GM12878 (cell line): Measurements from ENCODE around the gene ABL2. TPM values are rescaled to one million over a fixed set of nuclear protein-coding genes. Genes with fewer than 3 reads are reported as not detected.

Experiments
- ATAC-seq: fragments of 200-7000 bp; cut with Tn5 transposase; 3 replicates; pipeline ENCODE4 v1.9.1; 2020; ENCODE audit warnings: mild to moderate bottlenecking, moderate library complexity
- BruUV-seq: library from RNA; stranded (reverse); fragments of 400-500 nt; replicated peaks from 2 replicates; lab custom pipeline; 2021; lab: Mats Ljungman, UMichigan
- CTCF ChIA-PET: fragments of 300-600 bp; sonication (Branson Sonifier 250); formaldehyde crosslinking; extraction: SDS; loops from one replicate; lab custom pipeline; 2021; ENCODE audit warnings: inconsistent platforms; lab: Yijun Ruan, JAX
- POLR2A ChIA-PET: fragments of 350-600 bp; formaldehyde crosslinking; extraction: SDS; loops from one replicate; lab custom pipeline; 2021; ENCODE audit warnings: inconsistent platforms; lab: Charles Lee
- RAD21 ChIA-PET: fragments of 300-600 bp; sonication (Branson Sonifier 250); formaldehyde crosslinking; loops from one replicate; lab custom pipeline; 2023; ENCODE audit warnings: antibody characterized with exemption; ENCODE audit not compliant: unreplicated experiment; lab: Charles Lee
- SMC1A ChIA-PET: fragments of 300-600 bp; sonication (Branson Sonifier 250); formaldehyde crosslinking; loops from one replicate; lab custom pipeline; 2023; ENCODE audit not compliant: unreplicated experiment, uncharacterized antibody; lab: Charles Lee
- DNase-seq: peaks from one replicate; pipeline ENCODE4 v3.0.0-alpha.2; 2011; ENCODE audit warnings: low read depth, low spot score
- FAIRE-seq: peaks from 3 replicates; lab custom pipeline; 2011; peaks lifted over from hg19 to GRCh38; lab: Jason Lieb, UNC
- H2AFZ ChIP-seq: 2 replicates; pipeline ENCODE4 v1.6.0; 2011; ENCODE audit warnings: low read depth, low read length, control low read depth; ENCODE audit not compliant: control insufficient read depth
- H3K27ac ChIP-seq: 2 replicates; pipeline ENCODE4 v1.5.1; 2011; ENCODE audit warnings: control low read depth; ENCODE audit not compliant: control insufficient read depth, insufficient read depth
- H3K27me3 ChIP-seq, 2 experiments: replicated peaks in 1 of 2; 2 replicates each; pipeline versions ENCODE4 v1.6.0 to v1.6.1; 2011; ENCODE audit warnings: low read length in 1 of 2; ENCODE audit not compliant: control insufficient read depth in 2 of 2, insufficient read depth in 2 of 2
- H3K36me3 ChIP-seq, 2 experiments: 2 replicates each; pipeline ENCODE4 v1.5.1; 2011; ENCODE audit warnings: low read length in 1 of 2; ENCODE audit not compliant: control insufficient read depth in 2 of 2, insufficient read depth in 2 of 2
- H3K4me1 ChIP-seq: 2 replicates; pipeline ENCODE4 v1.6.1; 2011; ENCODE audit warnings: mild to moderate bottlenecking, low read length, moderate library complexity, mixed read lengths; ENCODE audit not compliant: control insufficient read depth, insufficient read depth
- H3K4me2 ChIP-seq: 2 replicates; pipeline ENCODE4 v1.6.0; 2011; ENCODE audit warnings: control low read depth; ENCODE audit not compliant: control insufficient read depth, insufficient read depth
- H3K4me3 ChIP-seq: fragments of 200-600 bp; sonication (generic); 2 replicates; pipeline ENCODE4 v1.5.1; 2016
- H3K79me2 ChIP-seq: 2 replicates; pipeline ENCODE4 v1.6.0; 2011; ENCODE audit warnings: low read length; ENCODE audit not compliant: control insufficient read depth, insufficient read depth
- H3K9ac ChIP-seq: 2 replicates; pipeline ENCODE4 v1.8.0; 2011; ENCODE audit warnings: low read length, control low read depth, mixed read lengths; ENCODE audit not compliant: control insufficient read depth, insufficient read depth
- H3K9me3 ChIP-seq: replicated peaks from 3 replicates; pipeline ENCODE4 v1.5.1; 2011; ENCODE audit warnings: mild to moderate bottlenecking, low read length; ENCODE audit not compliant: control insufficient read depth, insufficient read depth
- H4K20me1 ChIP-seq: 2 replicates; pipeline ENCODE4 v1.6.0; 2011; ENCODE audit not compliant: control insufficient read depth, insufficient read depth
- BCLAF1 ChIP-seq: fragments of 450-650 bp; IDR thresholded peaks from 2 replicates; pipeline ENCODE4 v1.6.1; 2017; ENCODE audit warnings: antibody characterized with exemption, mild to moderate bottlenecking, moderate library complexity
- E2F8 ChIP-seq: fragments of 450-650 bp; IDR thresholded peaks from 2 replicates; pipeline ENCODE4 v1.6.1; 2018; ENCODE audit warnings: mild to moderate bottlenecking, low read depth, moderate library complexity; ENCODE audit not compliant: partially characterized antibody
- HDAC6 ChIP-seq: fragments of 200-600 bp; sonication (generic); IDR thresholded peaks from one replicate; pipeline ENCODE4 v1.8.0; 2017; ENCODE audit warnings: antibody characterized with exemption; ENCODE audit not compliant: unreplicated experiment
- JUNB ChIP-seq: IDR thresholded peaks from 2 replicates; pipeline ENCODE4 v1.6.1; 2016; ENCODE audit warnings: antibody characterized with exemption, mild to moderate bottlenecking
- KDM1A ChIP-seq: fragments of 200-600 bp; sonication (generic); IDR thresholded peaks from 2 replicates; pipeline ENCODE4 v1.6.1; 2016; ENCODE audit warnings: borderline replicate concordance
- NR2F1 ChIP-seq: fragments of 450-650 bp; conservative IDR thresholded peaks from 2 replicates; pipeline ENCODE4 v1.6.1; 2017; ENCODE audit warnings: mild to moderate bottlenecking
- PBX3 ChIP-seq: IDR thresholded peaks from 2 replicates; pipeline ENCODE4 v1.6.1; 2011; ENCODE audit warnings: mild to moderate bottlenecking, low read depth, low read length, moderate library complexity; ENCODE audit not compliant: insufficient replicate concordance
- SIX5 ChIP-seq: IDR thresholded peaks from 2 replicates; pipeline ENCODE4 v1.6.1; 2011; ENCODE audit warnings: mild to moderate bottlenecking, low read depth, low read length, moderate library complexity; ENCODE audit not compliant: severe bottlenecking
- WGBS: methylation state at CpG from one replicate; pipeline ENCODE4 v1.1.6; 2016; ENCODE audit warnings: low lambda C conversion rate; ENCODE audit not compliant: insufficient replicate concordance, insufficient coverage; ENCODE audit errors: missing lambda C conversion rate; 5-methylcytosine and 5-hydroxymethylcytosine counted together
- in situ Hi-C: fragments of 300-500 bp; cut with MboI; formaldehyde crosslinking; loops from 9 replicates; pipeline ENCODE4 v1.14.3; 2018; ENCODE audit warnings: mixed read lengths
- intact Hi-C: fragments of 100-400 bp; cut with micrococcal nuclease; formaldehyde crosslinking; loops from one replicate; pipeline ENCODE4 v1.14.2; 2022; ENCODE audit not compliant: unreplicated experiment
- polyA plus RNA-seq, 11 experiments: library from polyadenylated mRNA; depleted of rRNA in 4 of 11; unstranded in 6 of 11; stranded (reverse) in 5 of 11; fragments of >200 nt; fragmentation: Nextera tagmentation in 4 of 11; fragmentation: Illumina TruSeq in 1 of 11; extraction: Ambion mirVana in 4 of 11; extraction: Trizol in 1 of 11; gene quantifications; 1 replicate in 1 of 11; 2 replicates in 10 of 11; pipeline versions ENCODE4 v1.2.1 to v1.2.3, GENCODE V29; 2011 to 2016; ENCODE audit warnings: inconsistent platforms in 2 of 11, missing spikeins in 2 of 11, low read depth in 1 of 11
- total RNA-seq, 4 experiments: library from RNA; depleted of rRNA in 3 of 4; stranded (reverse); fragments of >200 nt in 3 of 4; fragmentation: Illumina TruSeq in 1 of 4; extraction: Trizol in 1 of 4; gene quantifications; 2 replicates each; pipeline versions ENCODE4 v1.2.1 to v1.2.3, GENCODE V29; 2013 to 2021

ABL2 gene
- total and polyA plus RNA-seq, 10 of the 15 experiments (the other 5 are each of a cell fraction or from before 2014, with no cell fraction given), result 0.57 to 9.4 (median 3.6) TPM

GRCh38 chr1:179107706-179108629 is 121.5 kb downstream of the ABL2 start:
- Histone ChIP-seq H3K36me3 (peaks cover 0 to 3% of the 10 kb centered on the region in 2 experiments; a peak in 3 of 4 replicates), H3K27ac (no peak overlapping the region), H2AFZ (no peak overlapping the region), H3K9ac (no peak overlapping the region), H3K79me2 (no peaks in the 10 kb centered on the region), H4K20me1 (no peaks in the 10 kb centered on the region), H3K9me3 (no peaks in the 10 kb centered on the region), H3K4me1 (no peaks in the 10 kb centered on the region), H3K4me3 (no peak overlapping the region), H3K4me2 (no peak overlapping the region), H3K27me3 (no peaks in the 10 kb centered on the region)
- no TSS peak for BruUV-seq
- ChIA-PET POLR2A (interaction anchor here (0.5 kb wide), 1 partner anchor 103 kb away, joined by 3 read pairs; no protein-coding TSS in a partner anchor), RAD21 (no interaction called here), CTCF (interaction anchor here (0.5 to 3.0 kb wide), 4 partner anchors 12 to 229 kb away, joined by 3 to 13 read pairs (median 3); no protein-coding TSS in a partner anchor), SMC1A (interaction anchor here (0.6 to 1.5 kb wide), 2 partner anchors 27 to 41 kb away, joined by 3 read pairs; partner anchors contain the start of gene TOR3A)
- no peak for TF ChIP-seq SIX5
- TF ChIP-seq HDAC6, result no peak
- no peak for TF ChIP-seq NR2F1
- TF ChIP-seq JUNB, result no peak
- no peak for TF ChIP-seq E2F8
- TF ChIP-seq KDM1A, result no peak
- TF ChIP-seq BCLAF1, result no peak
- no peak for TF ChIP-seq PBX3
- in situ Hi-C loops (no loop called here), intact Hi-C loops (no loop called here)
- ATAC-seq, result no peak
- 62% methylated on average over 15 of the region's 15 CpGs for WGBS
- no peak for FAIRE-seq
- DNase-seq, result no peak
